Cardiac fibroblast (primary cell): ENCODE data around the gene MDN1.

Source experiments
- DNase-seq, 2 donors: peaks; one replicate each; pipeline versions ENCODE4 v3.0.0 to v3.0.0-alpha.2; 2010; ENCODE audit warnings: low read depth in 2 of 2
- H3K4me3 ChIP-seq, 2 donors: replicated peaks in 1 of 2; 1 replicate in 1 of 2; 2 replicates in 1 of 2; pipeline ENCODE4 v1.5.1; 2011; ENCODE audit warnings: low read depth in 2 of 2, low read length in 2 of 2, mild to moderate bottlenecking in 2 of 2, moderate library complexity in 1 of 2
- CTCF ChIP-seq: IDR thresholded peaks from one replicate; pipeline ENCODE4 v1.5.1; 2011; ENCODE audit warnings: low read depth, mild to moderate bottlenecking, low read length, inconsistent platforms

Gene MDN1

GRCh38 chr6:89819336-89820130, at the start of gene MDN1:
TSS of gene MDN1 (minus strand) at chr6:89819794. CDS start at chr6:89819607, 187 bp downstream.
- peak; percentile 94 to 95 for DNase-seq
- TF ChIP-seq CTCF: no peak

DNA sequence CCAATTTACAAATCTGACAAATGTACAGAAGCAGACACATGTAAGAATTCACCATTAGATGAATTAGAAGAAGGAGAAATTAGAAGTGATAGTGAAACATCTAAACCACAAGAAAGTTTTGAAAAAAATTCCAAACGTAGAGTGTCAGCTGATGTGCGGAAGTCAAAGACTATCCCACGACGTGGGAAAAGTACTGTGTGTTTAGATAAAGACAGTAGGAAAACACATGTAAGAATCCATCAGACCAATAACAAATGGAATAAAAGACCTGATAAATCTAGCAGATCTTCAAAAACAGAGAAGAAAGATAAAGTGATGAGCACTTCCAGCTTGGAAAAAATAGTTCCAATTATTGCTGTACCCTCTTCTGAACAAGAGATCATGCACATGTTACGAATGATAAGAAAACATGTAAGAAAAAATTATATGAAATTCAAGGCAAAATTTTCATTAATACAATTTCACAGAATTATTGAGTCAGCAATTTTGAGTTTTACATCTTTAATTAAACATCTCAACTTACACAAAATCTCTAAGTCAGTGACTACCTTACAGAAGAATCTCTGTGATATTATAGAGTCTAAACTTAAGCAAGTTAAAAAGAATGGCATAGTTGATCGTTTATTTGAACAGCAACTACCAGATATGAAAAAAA, 46.6 kb upstream of the MDN1 start:
- no peak for DNase-seq
- no peak for TF ChIP-seq CTCF

More at GRCh38 chr6:89819336-89820130, at the start of gene MDN1:
- H3K4me3 ChIP-seq: peak within 1 kb of the TSS; percentile 90 to 99

DNA sequence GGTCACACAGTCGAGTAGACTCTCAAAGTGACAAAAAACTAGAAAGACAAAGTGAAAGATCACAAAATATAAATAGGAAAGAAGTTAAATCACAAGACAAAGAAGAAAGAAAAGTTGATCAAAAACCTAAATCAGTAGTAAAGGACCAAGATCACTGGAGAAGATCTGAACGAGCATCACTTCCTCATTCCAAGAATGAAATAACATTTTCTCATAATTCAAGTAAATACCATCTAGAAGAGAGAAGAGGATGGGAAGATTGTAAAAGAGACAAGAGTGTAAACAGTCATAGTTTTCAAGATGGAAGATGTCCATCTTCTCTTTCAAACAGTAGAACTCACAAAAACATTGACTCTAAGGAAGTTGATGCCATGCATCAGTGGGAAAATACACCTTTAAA, 43.1 kb upstream of the MDN1 start:
- no peak overlapping the region for H3K4me3 ChIP-seq
- DNase-seq: no peak
- TF ChIP-seq CTCF: no peak

More for the DNA sequence above, 46.6 kb upstream of the MDN1 start:
- no peak overlapping the region for H3K4me3 ChIP-seq

- TF ChIP-seq CTCF: no peak
- DNase-seq: no peak
- H3K4me3 ChIP-seq: no peak overlapping the region
Measured at GRCh38 chr6:89862273-89862672, 42.7 kb upstream of the MDN1 start.

DNA sequence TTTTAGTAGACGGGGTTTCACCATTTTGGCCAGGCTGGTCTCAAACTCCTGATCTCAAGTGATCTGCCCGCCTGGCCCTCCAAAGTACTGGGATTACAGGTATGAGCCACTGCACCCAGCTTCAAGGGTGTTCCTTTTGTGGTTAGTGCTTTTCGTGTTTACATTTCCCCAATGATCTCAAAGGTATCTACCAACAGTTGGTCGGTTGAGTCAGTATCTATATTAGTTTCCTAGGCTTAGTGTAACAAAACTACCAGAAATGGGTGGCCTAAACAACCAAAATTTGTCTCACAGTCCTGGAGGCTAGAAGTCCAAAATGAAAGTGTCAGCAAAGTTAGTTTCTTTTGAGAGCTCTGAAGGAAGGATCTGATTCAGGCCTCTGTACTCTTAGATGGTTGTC, 40.1 kb upstream of the MDN1 start:
- no peak for DNase-seq
- TF ChIP-seq CTCF: no peak

GRCh38 chr6:89858041-89858440, 38.4 kb upstream of the MDN1 start:
- no peak for TF ChIP-seq CTCF
- H3K4me3 ChIP-seq: no peak overlapping the region
- no peak for DNase-seq

More for the DNA sequence above, 40.1 kb upstream of the MDN1 start:
- no peak overlapping the region for H3K4me3 ChIP-seq
